GM19035 (cell line): ENCODE results near the gene BUB1.
"Not testable (repeated sequence)": the region's sequence is repeated elsewhere in the genome, so short reads cannot be mapped to it uniquely, and the experiment has no call there.

Experiments used
- ATAC-seq: cut with Tn5 transposase; IDR thresholded peaks from one replicate; pipeline ENCODE4 v1.9.1; 2021; ENCODE audit not compliant: unreplicated experiment

The BUB1 gene

GRCh38 chr2:110659248-110659647 lies 18.6 kb downstream of the BUB1 start:
- ATAC-seq = no peak

DNA sequence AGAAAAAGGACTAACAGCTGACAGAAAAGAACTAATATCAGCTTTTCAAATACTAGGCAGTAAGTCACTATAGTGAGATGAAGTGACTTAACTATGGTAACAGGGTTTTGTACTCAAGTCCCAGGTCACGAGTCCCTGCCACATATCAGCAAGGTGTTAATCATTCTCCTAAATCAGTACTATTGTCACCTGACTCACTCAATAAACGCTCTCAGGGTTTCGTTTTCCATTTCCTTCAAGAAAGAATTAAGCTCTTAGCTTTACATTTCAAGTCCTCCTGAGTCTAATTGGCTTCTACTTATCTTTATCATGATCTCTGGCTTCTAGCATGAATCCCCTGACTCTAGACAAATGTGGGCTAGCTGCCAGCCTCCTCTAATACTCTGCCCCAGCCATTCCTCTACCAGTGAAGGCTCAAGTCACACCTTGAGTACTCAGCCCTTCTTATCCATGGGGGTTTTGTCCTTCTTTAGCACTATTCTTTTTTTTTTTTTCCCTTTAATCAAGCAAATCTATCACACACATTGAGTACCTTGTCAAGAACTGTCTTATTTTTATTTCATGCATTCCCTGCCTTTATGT lies 20.0 kb downstream of the BUB1 start:
- no peak for ATAC-seq

DNA sequence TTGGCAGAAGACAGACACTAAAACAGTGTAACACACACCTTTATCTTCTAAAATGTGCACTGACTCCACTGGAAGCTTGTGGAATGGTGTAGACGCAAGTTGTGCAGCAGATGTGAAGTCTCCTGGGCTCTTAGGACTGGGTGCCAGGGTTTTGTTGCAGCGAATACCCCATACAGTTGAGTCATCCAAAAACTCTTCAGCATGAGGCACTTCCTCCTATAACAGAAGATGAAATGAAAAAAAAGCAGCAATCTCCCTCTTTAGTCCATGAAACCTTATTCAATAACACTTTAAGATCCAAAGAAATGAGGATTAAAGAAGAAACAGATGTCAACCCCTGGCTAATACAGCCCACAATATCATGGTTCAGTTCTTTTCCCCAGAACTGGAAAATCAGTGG lies 22.2 kb downstream of the BUB1 start:
- ATAC-seq = no peak

GRCh38 chr2:110653861-110654260 lies 24.0 kb downstream of the BUB1 start:
- ATAC-seq = no peak

DNA sequence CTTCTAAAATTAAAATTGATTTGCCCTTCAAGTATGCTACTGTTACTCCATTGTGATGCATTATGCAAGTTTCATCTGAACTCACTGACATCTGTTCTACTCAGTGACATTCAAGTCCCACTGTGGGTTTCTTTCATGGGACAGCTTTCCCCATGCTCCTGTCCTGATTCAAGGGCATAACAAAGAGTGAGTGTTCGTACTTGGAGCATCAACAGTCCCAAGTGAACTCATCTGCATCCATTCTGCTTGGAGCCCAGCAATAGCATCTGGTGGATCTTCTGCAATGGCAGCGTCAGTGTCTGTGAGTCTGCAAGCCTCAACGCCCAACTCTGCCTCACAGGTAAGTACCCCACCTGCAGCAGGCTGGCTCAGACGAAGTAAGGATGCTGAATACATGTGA lies 27.5 kb downstream of the BUB1 start:
- ATAC-seq = no peak

- ATAC-seq = no peak
Measured at GRCh38 chr2:110647777-110648176, 30.1 kb downstream of the BUB1 start.

- ATAC-seq = no peak
Measured at GRCh38 chr2:110645616-110646015, 32.2 kb downstream of the BUB1 start.

DNA sequence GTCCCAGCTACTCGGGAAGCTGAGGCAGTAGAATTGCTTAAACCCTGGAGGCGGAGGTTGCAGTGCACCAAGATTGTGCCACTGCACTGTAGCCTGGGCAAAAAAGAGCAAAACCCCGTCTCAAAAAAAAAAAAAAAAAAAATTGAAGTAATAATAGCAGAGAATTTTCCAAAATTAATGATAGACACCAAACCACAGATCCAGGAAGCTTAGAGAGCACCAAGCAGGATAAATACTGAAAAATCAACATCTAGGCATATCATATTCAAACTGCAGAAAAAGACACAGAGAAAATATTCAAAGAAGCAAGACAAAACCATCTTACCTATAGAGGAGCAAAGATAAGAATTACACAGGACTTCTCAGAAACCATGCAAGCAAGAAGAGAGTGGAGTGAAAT lies 33.5 kb downstream of the BUB1 start:
- no peak for ATAC-seq

GRCh38 chr2:110642360-110642759 lies 35.5 kb downstream of the BUB1 start:
- ATAC-seq = no peak

DNA sequence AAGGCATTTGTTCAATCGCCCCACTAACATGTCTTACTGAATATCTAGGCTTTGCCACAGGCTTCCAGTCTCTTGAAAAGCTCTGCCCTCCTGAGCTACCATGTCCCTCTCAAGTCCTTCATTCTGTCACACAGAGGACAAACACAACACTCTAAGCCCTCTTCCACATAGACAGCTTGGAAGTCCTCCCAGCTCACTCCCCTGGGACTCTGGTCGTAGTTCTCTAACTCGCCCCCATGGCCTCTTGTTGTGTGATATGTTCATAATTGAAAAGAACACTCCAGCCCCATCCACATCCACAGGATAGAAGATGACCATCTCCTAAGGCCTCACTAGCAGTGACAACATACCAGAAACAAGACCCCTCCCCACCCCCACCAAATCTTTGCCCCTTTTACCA lies 37.9 kb downstream of the BUB1 start:
- no peak for ATAC-seq

DNA sequence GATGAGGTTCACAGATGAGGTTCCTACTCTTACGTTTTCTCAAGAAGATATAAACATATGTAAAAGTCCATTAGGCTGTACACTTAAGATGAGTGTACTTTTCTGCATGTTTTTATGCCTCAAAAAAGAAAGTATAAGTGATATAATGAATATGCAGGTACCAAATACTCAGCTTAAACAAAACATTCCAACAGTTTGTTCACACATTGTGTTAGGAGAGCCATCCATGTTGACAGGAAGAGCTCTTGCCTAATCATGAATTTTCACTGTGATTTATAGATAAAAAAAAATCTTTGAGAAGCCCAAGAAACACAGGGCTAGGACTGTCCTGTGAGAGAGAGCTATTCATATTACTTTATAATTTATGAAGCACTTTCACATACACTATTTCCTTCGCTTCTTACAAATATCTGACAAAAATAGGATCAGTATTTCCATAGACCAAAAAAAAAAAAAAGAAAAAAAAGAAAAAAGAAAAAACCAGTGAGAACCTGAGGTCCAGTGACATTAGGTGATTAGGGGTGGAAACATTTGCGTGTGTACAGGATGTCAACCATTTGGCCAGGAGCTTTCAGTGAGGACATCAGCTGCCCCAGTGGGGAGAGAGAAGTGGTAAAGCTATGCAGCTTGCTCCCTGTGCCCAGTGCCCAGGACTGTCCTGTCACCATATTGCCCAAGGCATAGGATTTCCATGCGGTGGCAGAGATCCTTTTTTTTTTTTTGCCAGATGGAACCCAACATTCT lies 38.7 kb downstream of the BUB1 start:
- no peak for ATAC-seq

GRCh38 chr2:110638004-110638403 lies 39.9 kb downstream of the BUB1 start:
- no peak for ATAC-seq

GRCh38 chr2:110637093-110637492 lies 40.8 kb downstream of the BUB1 start:
- ATAC-seq = no peak

GRCh38 chr2:110635949-110636628 lies 41.8 kb downstream of the BUB1 start:
- ATAC-seq = not testable (repeated sequence)

- ATAC-seq = not testable (repeated sequence)
Measured at GRCh38 chr2:110627348-110627747, 50.5 kb downstream of the BUB1 start.

DNA sequence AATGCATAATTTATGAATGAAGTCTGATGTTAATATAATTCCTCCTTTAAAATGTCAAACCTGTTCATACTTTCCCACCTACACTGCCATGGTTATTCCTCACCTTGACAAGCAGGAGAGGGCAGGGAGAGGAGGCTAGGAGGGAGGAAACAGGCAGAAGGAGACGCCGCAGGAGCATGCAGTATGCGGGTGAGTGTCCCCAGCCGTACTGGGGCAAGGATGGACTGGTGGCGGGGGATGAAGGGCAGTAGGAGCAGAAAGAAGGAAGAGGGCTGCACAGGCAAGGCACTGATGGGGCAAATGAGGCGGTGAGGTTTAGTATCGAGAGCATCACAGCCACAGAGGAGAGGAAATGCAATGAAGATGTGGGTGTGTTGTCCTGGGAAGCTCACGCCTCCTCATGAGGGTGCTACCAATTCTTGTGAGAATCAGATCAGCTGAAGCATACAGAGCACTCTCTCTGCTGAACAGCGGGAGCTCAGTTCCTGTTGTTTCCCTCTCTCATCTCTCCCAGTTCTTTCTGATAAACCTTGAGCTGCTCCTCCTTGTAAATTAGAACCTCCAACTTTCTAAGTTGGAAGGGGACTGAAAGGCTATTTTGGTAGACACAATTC lies 58.4 kb downstream of the BUB1 start:
- not testable (repeated sequence) for ATAC-seq

GRCh38 chr2:110613927-110614326 lies 63.9 kb downstream of the BUB1 start:
- ATAC-seq = not testable (repeated sequence)

GRCh38 chr2:110610613-110611250 lies 67.1 kb downstream of the BUB1 start:
- peak; percentile 47 for ATAC-seq

DNA sequence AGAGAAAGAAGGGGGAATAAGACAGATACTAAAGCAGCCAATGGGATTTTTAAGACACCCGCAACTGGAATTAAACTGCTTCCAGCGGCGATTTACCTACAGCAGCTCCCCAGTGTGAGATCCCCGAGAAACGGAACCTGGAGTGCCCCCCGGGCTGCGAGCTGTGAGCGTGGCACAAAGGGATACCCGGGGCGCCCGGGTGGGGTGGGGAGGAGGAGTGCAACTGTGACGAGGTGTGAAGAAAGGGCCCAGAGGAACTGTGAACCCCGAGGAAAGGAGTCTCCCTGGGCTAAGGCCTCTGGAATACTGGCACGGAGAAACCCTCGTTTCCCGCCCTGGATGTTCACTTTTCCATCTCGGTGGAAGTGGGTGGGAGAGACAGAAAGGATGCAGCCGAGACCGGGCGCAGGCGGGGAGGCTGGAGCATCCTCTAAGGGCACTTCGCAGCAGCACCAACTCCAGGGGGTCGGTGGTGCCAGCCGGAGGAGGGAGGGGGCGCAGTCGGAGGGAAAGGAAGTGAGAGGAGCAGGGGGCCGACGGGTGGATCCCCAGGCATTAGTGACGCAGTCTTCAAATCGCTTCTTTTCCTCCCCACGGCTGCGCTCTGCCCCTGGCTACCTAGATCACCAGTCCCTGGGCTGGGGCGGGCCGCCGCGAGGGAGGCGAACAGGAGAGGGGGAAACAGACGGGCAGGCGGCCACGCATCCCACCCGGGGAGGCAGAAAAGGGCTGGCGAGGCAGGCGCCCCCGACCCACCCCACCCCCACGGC lies 67.8 kb downstream of the BUB1 start:
- peak; percentile 46 for ATAC-seq

DNA sequence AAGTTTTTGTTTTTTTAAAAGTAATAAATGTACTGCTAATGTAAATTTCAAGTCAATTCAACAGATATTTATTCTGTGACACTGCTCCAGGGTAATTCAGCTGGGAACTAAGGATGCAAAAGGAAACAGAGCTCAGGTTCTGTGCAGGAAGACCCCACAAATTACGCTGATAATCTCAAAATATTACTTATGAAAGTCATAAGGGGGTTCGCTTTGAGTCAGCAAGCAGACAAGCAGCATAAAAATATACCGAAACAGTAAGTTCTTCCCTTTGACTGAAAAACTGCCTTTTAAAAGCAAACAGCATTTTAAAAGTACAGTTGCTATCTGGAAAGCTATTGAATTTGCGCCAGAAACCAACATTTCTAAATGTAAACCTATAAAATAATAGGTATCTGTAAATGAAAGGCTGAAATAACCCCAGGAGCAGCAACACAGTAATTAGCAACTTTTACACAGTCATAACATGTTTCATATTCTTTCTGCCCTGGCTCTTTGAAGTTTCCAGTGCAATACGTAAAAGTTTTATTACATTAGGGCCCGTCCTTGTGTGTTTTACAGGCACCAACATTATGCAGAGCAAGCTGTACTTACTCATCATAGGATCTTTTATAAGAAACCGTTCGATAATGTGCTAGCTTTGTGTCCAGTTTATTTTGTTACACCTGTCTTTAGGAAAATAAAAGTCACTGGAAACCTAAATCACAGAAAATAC lies 68.9 kb downstream of the BUB1 start:
- not testable (repeated sequence) for ATAC-seq
